ENCODE results near the gene ATP5MK. TPM values are rescaled to one million over a fixed set of nuclear protein-coding genes. Genes with fewer than 3 reads are reported as not detected.

Gene ATP5MK
- total and polyA plus RNA-seq, 2 of the 8 experiments (the other 6 are each of a cell fraction or from before 2014, with no cell fraction given) = 280 to 312 TPM

DNA sequence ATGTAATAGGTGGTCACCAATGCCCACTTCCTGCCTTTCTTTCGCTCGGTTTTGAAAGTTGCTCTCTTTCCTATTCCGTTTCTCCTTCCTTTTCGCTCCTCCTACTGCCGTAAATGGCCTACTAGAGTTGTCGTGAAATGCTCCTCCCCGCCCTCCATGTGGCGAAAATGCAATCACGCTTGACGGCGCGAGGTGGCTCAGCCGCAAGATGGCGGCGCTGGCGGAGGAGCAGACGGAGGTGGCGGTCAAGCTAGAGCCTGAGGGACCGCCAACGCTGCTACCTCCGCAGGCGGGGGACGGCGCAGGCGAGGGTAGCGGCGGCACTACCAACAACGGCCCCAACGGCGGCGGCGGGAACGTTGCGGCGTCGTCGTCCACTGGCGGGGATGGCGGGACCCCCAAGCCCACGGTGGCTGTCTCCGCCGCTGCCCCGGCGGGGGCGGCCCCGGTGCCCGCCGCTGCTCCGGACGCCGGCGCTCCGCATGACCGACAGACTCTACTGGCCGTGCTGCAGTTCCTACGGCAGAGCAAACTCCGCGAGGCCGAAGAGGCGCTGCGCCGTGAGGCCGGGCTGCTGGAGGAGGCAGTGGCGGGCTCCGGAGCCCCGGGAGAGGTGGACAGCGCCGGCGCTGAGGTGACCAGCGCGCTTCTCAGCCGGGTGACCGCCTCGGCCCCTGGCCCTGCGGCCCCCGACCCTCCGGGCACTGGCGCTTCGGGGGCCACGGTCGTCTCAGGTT lies 28.3 kb downstream of the ATP5MK start, which contains the start of gene TAF5:
TAF5 (plus strand) TSS at position 195 of the 737 bp plus-strand sequence; CDS start at position 209, 14 bp downstream.
- CTCF ChIA-PET (ENCODE audit: partially characterized antibody) = interaction anchor here (0.8 to 1.0 kb wide), 2 partner anchors 14 to 171 kb away, joined by 3 read pairs; no protein-coding TSS in a partner anchor
- H3K79me1 ChIP-seq (ENCODE audit: low read depth, low read length) = no peaks in the 10 kb centered on the region
- H2BK20ac ChIP-seq (ENCODE audit: low read length) = no peak within 1 kb of the TSS
- peak within 1 kb of the TSS; percentile 83 to 88 (median 86) for H3K4me3 ChIP-seq (ENCODE audit: extremely low read depth in 1 of 4, insufficient read depth in 2 of 4, low read depth in 3 of 4, low read length in 4 of 4)
- peak within 1 kb of the TSS; percentile 89 for H4K5ac ChIP-seq (ENCODE audit: insufficient read length, low read depth, low read length)
- no peaks in the 10 kb centered on the region for H3K36me3 ChIP-seq (ENCODE audit: control insufficient read depth in 2 of 4, insufficient read depth in 4 of 4, low read length in 3 of 4)
- FAIRE-seq (no peak), DNase-seq (ENCODE audit: low read depth in 1 of 2, low spot score in 2 of 2) (peak; percentile 77 to 89)
- H4K8ac ChIP-seq (ENCODE audit: extremely low read depth, insufficient read depth, low read length) = peak within 1 kb of the TSS; percentile 93; the same call in 1 of the 2 replicates
- H4K91ac ChIP-seq (replicated peaks; ENCODE audit: insufficient read length, low read length) = peak within 1 kb of the TSS; percentile 60
- WGBS, 2 experiments (ENCODE audit: extremely low coverage in 1 of 2, insufficient coverage in 1 of 2, insufficient read length in 1 of 2, insufficient replicate concordance in 2 of 2, low coverage in 1 of 2, low lambda C conversion rate in 2 of 2, missing lambda C conversion rate in 1 of 2) = 2% methylated on average over 81 of the region's 81 CpGs; no CpG with 5 or more reads in 1 of the 2 experiments
- no peak within 1 kb of the TSS for H3K56ac ChIP-seq (replicated peaks; ENCODE audit: insufficient read length, low read depth, low read length)
- no peaks in the 10 kb centered on the region for H3K23me2 ChIP-seq (ENCODE audit: low read depth, low read length)
- H3K4me2 ChIP-seq (ENCODE audit: insufficient read depth in 1 of 2, low read depth in 2 of 2, low read length in 2 of 2) = peak within 1 kb of the TSS; percentile 59 to 63
- H2BK5ac ChIP-seq (ENCODE audit: low read depth, low read length) = peak within 1 kb of the TSS; percentile 47; the same call in 1 of the 2 replicates
- H2AFZ ChIP-seq (ENCODE audit: low read length) = peak within 1 kb of the TSS; percentile 68; the same call in 1 of the 2 replicates
- H2BK15ac ChIP-seq (ENCODE audit: low read length) = no peak within 1 kb of the TSS
- no peaks in the 10 kb centered on the region for H3K9me3 ChIP-seq (ENCODE audit: insufficient read depth in 2 of 2, low read depth in 1 of 2, low read length in 1 of 2)
- H2AK5ac ChIP-seq (ENCODE audit: low read depth, low read length) = no peak within 1 kb of the TSS
- peaks cover 0 to 8% of the 10 kb centered on the region in 2 experiments; a peak in 1 of 4 replicates for H3K79me2 ChIP-seq (ENCODE audit: control insufficient read depth in 1 of 2, insufficient read depth in 2 of 2, low read length in 2 of 2)
- POLR2A ChIA-PET (ENCODE audit: partially characterized antibody) = interaction anchor here (0.6 to 3.0 kb wide), 7 partner anchors 9 to 205 kb away, joined by 3 to 14 read pairs (median 4); partner anchors contain the start of gene PCGF6
- no peak within 1 kb of the TSS for H3K4ac ChIP-seq (replicated peaks; ENCODE audit: insufficient read length, low read depth, low read length)
- H3K9ac ChIP-seq (replicated peaks in 1 of 4; ENCODE audit: extremely low read depth in 1 of 4, low read depth in 3 of 4, low read length in 3 of 4) = peak within 1 kb of the TSS; percentile 51 to 89 (median 65); a peak in 6 of 7 replicates
- no peaks in the 10 kb centered on the region for H4K20me1 ChIP-seq (replicated peaks in 1 of 2; ENCODE audit: control insufficient read depth in 1 of 2, insufficient read depth in 2 of 2, low read length in 2 of 2)
- no peak within 1 kb of the TSS for H3K23ac ChIP-seq (ENCODE audit: insufficient read length)
- H3K27me3 ChIP-seq (replicated peaks in 1 of 4; ENCODE audit: control insufficient read depth in 3 of 4, extremely low read depth in 1 of 4, insufficient read depth in 3 of 4, low read length in 3 of 4) = no peaks in the 10 kb centered on the region
- H3K18ac ChIP-seq (ENCODE audit: extremely low read depth, low read length) = no peak within 1 kb of the TSS
- H3K4me1 ChIP-seq (replicated peaks in 1 of 4; ENCODE audit: control insufficient read depth in 3 of 4, insufficient read depth in 4 of 4, low read length in 3 of 4) = no peaks in the 10 kb centered on the region
- no peak within 1 kb of the TSS; the same call in 1 of the 2 replicates for H3K27ac ChIP-seq (ENCODE audit: low read depth, low read length)
- H2BK120ac ChIP-seq (replicated peaks; ENCODE audit: low read depth, low read length) = no peak within 1 kb of the TSS
- no peak within 1 kb of the TSS for H2BK12ac ChIP-seq (ENCODE audit: low read depth, low read length)
- H3K14ac ChIP-seq (ENCODE audit: insufficient read length) = no peak within 1 kb of the TSS
- TF ChIP-seq CBX8 (IDR thresholded peaks at IDR 0.05; ENCODE audit: borderline replicate concordance, low read depth, low read length) (no peak), CHD2 (IDR thresholded peaks at IDR 0.05; ENCODE audit: low read length) (no peak), TAF7 (optimal IDR thresholded peaks at IDR 0.05; ENCODE audit: borderline replicate concordance, low read depth, low read length) (peak; percentile 99), SP4 (IDR thresholded peaks at IDR 0.05; ENCODE audit: low read length) (no peak), CHD1 (IDR thresholded peaks at IDR 0.05; ENCODE audit: low read depth, low read length) (0 out of 2 replicates have a peak, but pooled peaks have one; percentile 32), ASH2L (IDR thresholded peaks at IDR 0.05; ENCODE audit: low read length) (peak; percentile 80), KDM4A (IDR thresholded peaks at IDR 0.05; ENCODE audit: low read depth, low read length, severe bottlenecking) (peak; percentile 74), SP1 (IDR thresholded peaks at IDR 0.05; ENCODE audit: low read depth, low read length) (0 out of 2 replicates have a peak, but pooled peaks have one; percentile 11), EZH2 (IDR thresholded peaks at IDR 0.05; ENCODE audit: low read depth, low read length, severe bottlenecking) (no peak), HDAC6 (IDR thresholded peaks at IDR 0.05; ENCODE audit: low read depth, low read length) (no peak), TBP (IDR thresholded peaks at IDR 0.05; ENCODE audit: low read depth, low read length) (peak; percentile 98), CEBPB (IDR thresholded peaks at IDR 0.05; ENCODE audit: low read depth, low read length) (no peak), BCL11A (IDR thresholded peaks at IDR 0.05; ENCODE audit: low read depth in 2 of 2, low read length in 2 of 2) (no peak)

Data from H1 (cell line).